ENCODE results near the gene UCHL5. TPM values are rescaled to one million over a fixed set of nuclear protein-coding genes. Genes with fewer than 3 reads are reported as not detected.

UCHL5 gene
- total and polyA plus RNA-seq, 2 experiments from 2014 or later, result 42.5 to 67.1 TPM

DNA sequence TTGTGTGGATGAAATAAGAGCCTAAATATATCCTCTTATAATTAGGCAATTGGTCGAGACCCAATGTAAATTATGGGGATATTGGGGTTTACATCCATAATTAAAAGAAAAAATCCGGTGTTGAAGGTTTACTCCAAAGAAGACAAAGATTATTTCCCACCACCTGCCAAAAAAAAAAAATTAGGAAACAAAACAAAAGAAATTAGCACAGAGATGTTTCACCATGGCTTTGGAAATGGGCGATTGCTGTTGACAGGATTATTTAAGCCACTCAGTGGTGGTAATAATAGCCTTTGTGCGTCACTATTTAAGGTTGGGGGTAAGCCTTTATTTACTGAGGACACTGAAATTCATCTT is 46.6 kb upstream of the UCHL5 start:
- Histone ChIP-seq H3K36me3 (ENCODE audit: insufficient read depth) (no peaks in the 10 kb centered on the region; the same call in 1 of the 2 replicates), H3K9me2 (ENCODE audit: insufficient read depth) (no peaks in the 10 kb centered on the region), H2AFZ (peak overlapping the region; percentile 50; the same call in 1 of the 2 replicates), H3F3A (replicated peaks; ENCODE audit: low read depth) (peaks cover 11% of the 10 kb centered on the region), H3K4me3 (peak overlapping the region; percentile 95), H3K79me2 (replicated peaks; ENCODE audit: insufficient read depth) (peaks cover 12% of the 10 kb centered on the region; the same call in 1 of the 2 replicates), H3K27me3 (ENCODE audit: insufficient read depth) (peaks cover 16% of the 10 kb centered on the region), H3K27ac (ENCODE audit: low read depth) (peak overlapping the region; percentile 61), H3K4me1 (ENCODE audit: insufficient read depth) (peaks cover 11% of the 10 kb centered on the region; the same call in 1 of the 2 replicates), H4K20me1 (replicated peaks; ENCODE audit: insufficient read depth) (peaks cover 8% of the 10 kb centered on the region), H3K4me2 (peak overlapping the region; percentile 98)
- no peak for ATAC-seq
- no peak for DNase-seq (ENCODE audit: low spot score)
- Mint-ChIP-seq H3K9me3 (no peaks in the 10 kb centered on the region), H3K27ac (peak overlapping the region; percentile 89), H3K4me3 (peak overlapping the region; percentile 84), H3K4me1 (peaks cover 25% of the 10 kb centered on the region; the same call in 2 of the 3 replicates), H3K27me3 (ENCODE audit: insufficient read depth, low read depth, poor library complexity) (peaks cover 2% of the 10 kb centered on the region), H3K36me3 (ENCODE audit: low read depth) (no peaks in the 10 kb centered on the region)
- TF ChIP-seq, protein P1, sequence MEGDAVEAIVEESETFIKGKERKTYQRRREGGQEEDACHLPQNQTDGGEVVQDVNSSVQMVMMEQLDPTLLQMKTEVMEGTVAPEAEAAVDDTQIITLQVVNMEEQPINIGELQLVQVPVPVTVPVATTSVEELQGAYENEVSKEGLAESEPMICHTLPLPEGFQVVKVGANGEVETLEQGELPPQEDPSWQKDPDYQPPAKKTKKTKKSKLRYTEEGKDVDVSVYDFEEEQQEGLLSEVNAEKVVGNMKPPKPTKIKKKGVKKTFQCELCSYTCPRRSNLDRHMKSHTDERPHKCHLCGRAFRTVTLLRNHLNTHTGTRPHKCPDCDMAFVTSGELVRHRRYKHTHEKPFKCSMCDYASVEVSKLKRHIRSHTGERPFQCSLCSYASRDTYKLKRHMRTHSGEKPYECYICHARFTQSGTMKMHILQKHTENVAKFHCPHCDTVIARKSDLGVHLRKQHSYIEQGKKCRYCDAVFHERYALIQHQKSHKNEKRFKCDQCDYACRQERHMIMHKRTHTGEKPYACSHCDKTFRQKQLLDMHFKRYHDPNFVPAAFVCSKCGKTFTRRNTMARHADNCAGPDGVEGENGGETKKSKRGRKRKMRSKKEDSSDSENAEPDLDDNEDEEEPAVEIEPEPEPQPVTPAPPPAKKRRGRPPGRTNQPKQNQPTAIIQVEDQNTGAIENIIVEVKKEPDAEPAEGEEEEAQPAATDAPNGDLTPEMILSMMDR (conservative IDR thresholded peaks at IDR 0.05; ENCODE audit: low read depth in 2 of 2), result no peak

DNA sequence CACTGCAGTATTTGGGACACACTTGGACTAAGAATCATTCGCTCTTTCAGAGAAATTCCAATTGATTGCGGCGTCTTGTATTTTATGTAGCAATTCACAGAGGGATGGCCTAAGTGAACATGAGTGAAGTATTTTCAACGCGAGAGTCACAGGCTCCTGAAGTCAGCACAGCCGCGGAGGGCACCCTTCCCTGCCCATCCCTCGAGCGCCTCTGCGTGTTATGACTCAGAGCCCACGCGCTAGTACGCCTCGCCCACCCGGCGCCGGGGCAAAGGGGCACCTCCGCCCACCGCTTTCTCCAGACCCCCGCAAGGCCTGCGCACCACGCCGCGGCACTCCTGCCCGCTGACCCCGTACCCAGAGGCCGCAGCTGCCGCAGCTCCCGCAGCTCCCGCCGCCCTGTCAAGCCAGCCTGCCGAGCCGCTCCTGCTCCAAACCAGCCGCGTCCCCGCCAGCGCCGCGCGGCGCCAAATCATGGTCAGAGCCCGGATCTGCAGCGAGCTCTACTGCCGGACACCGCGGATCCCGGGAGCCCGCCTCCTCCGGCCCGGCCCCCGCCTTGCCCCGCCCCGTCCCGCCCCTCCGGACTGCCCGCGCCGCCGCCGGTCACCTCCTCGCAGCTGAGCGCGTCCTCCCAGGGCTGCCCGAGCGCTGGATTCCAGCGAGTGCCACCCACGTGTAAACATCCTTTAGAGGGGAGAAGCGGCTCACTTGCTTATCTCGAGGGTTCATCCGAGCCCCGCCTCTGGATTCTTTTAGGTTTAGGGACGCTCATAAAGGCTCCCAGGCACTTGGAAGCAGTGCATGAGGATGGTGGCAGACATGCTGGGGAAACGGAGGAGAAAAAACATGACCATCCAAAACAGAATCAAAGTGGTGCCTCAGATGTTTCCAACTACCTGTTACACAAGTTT is 46.0 kb upstream of the UCHL5 start, which contains the start of gene GLRX2:
Gene GLRX2 (minus strand): TSS at position 508 of the 914 bp plus-strand sequence. CDS start 32 bp downstream, at position 476.
- ATAC-seq, result peak; percentile 95
- H3K27ac Mint-ChIP-seq, result peak within 1 kb of the TSS; percentile 89
- Histone ChIP-seq H3K4me1 (ENCODE audit: insufficient read depth) (peaks cover 11% of the 10 kb centered on the region; the same call in 1 of the 2 replicates), H2AFZ (peak within 1 kb of the TSS; percentile 98), H3K36me3 (ENCODE audit: insufficient read depth) (no peaks in the 10 kb centered on the region; the same call in 1 of the 2 replicates), H3K4me3 (peak within 1 kb of the TSS; percentile 95), H3F3A (replicated peaks; ENCODE audit: low read depth) (peaks cover 11% of the 10 kb centered on the region), H4K20me1 (replicated peaks; ENCODE audit: insufficient read depth) (peaks cover 8% of the 10 kb centered on the region), H3K27ac (ENCODE audit: low read depth) (peak within 1 kb of the TSS; percentile 61), H3K9me2 (ENCODE audit: insufficient read depth) (no peaks in the 10 kb centered on the region), H3K79me2 (replicated peaks; ENCODE audit: insufficient read depth) (peaks cover 12% of the 10 kb centered on the region; the same call in 1 of the 2 replicates), H3K4me2 (peak within 1 kb of the TSS; percentile 98), H3K27me3 (ENCODE audit: insufficient read depth) (peaks cover 16% of the 10 kb centered on the region)
- peak; percentile 86 for DNase-seq (ENCODE audit: low spot score)
- peak within 1 kb of the TSS; percentile 84 for H3K4me3 Mint-ChIP-seq
- peaks cover 25% of the 10 kb centered on the region; the same call in 2 of the 3 replicates for H3K4me1 Mint-ChIP-seq
- peaks cover 4% of the 10 kb centered on the region for H3K27me3 Mint-ChIP-seq (ENCODE audit: insufficient read depth, low read depth, poor library complexity)
- H3K9me3 Mint-ChIP-seq, result no peaks in the 10 kb centered on the region
- H3K36me3 Mint-ChIP-seq (ENCODE audit: low read depth), result no peaks in the 10 kb centered on the region
- TF ChIP-seq, protein P2, sequence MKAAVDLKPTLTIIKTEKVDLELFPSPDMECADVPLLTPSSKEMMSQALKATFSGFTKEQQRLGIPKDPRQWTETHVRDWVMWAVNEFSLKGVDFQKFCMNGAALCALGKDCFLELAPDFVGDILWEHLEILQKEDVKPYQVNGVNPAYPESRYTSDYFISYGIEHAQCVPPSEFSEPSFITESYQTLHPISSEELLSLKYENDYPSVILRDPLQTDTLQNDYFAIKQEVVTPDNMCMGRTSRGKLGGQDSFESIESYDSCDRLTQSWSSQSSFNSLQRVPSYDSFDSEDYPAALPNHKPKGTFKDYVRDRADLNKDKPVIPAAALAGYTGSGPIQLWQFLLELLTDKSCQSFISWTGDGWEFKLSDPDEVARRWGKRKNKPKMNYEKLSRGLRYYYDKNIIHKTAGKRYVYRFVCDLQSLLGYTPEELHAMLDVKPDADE (IDR thresholded peaks at IDR 0.05), result no peak; the same call in 1 of the 2 replicates
- no peak for TF ChIP-seq EZH2phosphoT487 (IDR thresholded peaks at IDR 0.05; ENCODE audit: unreplicated experiment)
- TF ChIP-seq ZNF331 (CRISPR knock-in tag; IDR thresholded peaks at IDR 0.05; ENCODE audit: low read depth), result no peak
- TF ChIP-seq STAT1 (IDR thresholded peaks at IDR 0.05; ENCODE audit: unreplicated experiment), result no peak
- TF ChIP-seq, protein P3, sequence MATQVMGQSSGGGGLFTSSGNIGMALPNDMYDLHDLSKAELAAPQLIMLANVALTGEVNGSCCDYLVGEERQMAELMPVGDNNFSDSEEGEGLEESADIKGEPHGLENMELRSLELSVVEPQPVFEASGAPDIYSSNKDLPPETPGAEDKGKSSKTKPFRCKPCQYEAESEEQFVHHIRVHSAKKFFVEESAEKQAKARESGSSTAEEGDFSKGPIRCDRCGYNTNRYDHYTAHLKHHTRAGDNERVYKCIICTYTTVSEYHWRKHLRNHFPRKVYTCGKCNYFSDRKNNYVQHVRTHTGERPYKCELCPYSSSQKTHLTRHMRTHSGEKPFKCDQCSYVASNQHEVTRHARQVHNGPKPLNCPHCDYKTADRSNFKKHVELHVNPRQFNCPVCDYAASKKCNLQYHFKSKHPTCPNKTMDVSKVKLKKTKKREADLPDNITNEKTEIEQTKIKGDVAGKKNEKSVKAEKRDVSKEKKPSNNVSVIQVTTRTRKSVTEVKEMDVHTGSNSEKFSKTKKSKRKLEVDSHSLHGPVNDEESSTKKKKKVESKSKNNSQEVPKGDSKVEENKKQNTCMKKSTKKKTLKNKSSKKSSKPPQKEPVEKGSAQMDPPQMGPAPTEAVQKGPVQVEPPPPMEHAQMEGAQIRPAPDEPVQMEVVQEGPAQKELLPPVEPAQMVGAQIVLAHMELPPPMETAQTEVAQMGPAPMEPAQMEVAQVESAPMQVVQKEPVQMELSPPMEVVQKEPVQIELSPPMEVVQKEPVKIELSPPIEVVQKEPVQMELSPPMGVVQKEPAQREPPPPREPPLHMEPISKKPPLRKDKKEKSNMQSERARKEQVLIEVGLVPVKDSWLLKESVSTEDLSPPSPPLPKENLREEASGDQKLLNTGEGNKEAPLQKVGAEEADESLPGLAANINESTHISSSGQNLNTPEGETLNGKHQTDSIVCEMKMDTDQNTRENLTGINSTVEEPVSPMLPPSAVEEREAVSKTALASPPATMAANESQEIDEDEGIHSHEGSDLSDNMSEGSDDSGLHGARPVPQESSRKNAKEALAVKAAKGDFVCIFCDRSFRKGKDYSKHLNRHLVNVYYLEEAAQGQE (IDR thresholded peaks at IDR 0.05; ENCODE audit: unreplicated experiment), result no peak
- no peak for TF ChIP-seq EZH2 (IDR thresholded peaks at IDR 0.05; ENCODE audit: low read depth, unreplicated experiment)
- TF ChIP-seq JUNB (IDR thresholded peaks at IDR 0.05; ENCODE audit: unreplicated experiment), result no peak
- no peak for TF ChIP-seq ZNF114 (CRISPR knock-in tag; IDR thresholded peaks at IDR 0.05)
- TF ChIP-seq CREB1 (CRISPR knock-in tag; IDR thresholded peaks at IDR 0.05; ENCODE audit: low read depth), result peak; percentile 38; the same call in 1 of the 2 replicates
- TF ChIP-seq POLR2AphosphoS5 (IDR thresholded peaks at IDR 0.05; ENCODE audit: low read depth), result peak; percentile 89

Data from GM23338 (cell line).